HAP-1 (cell line): ENCODE data around the gene TAF8.

Experiments used
- DNase-seq, 2 experiments: peaks; one replicate each; pipeline ENCODE4 v3.0.0-alpha.2; 2016 to 2020; ENCODE audit warnings: low spot score in 2 of 2
- H3K27me3 ChIP-seq: fragments of 250-450 bp; sonication (Bioruptor Pico); 2 replicates; pipeline ENCODE4 v1.5.1; 2020; ENCODE audit warnings: low read depth, mild to moderate bottlenecking, moderate library complexity
- H3K36me3 ChIP-seq: fragments of 250-450 bp; sonication (Bioruptor Pico); replicated peaks from 2 replicates; pipeline ENCODE4 v1.5.1; 2020; ENCODE audit warnings: mild to moderate bottlenecking
- H3K4me1 ChIP-seq: fragments of 250-450 bp; sonication (Bioruptor Pico); 2 replicates; pipeline ENCODE4 v1.5.1; 2020; ENCODE audit warnings: mild to moderate bottlenecking
- H3K4me3 ChIP-seq: fragments of 250-450 bp; sonication (Bioruptor Pico); 2 replicates; pipeline ENCODE4 v1.5.1; 2020; ENCODE audit warnings: mild to moderate bottlenecking, moderate library complexity
- H3K9me3 ChIP-seq: fragments of 250-450 bp; sonication (Bioruptor Pico); 2 replicates; pipeline ENCODE4 v1.5.1; 2020; ENCODE audit warnings: mild to moderate bottlenecking, moderate library complexity
- in situ Hi-C: fragments of 300-500 bp; cut with MboI; formaldehyde crosslinking; loops from 3 replicates; pipeline ENCODE4 v1.14.3; 2020; ENCODE audit warnings: low sequenced_read_pairs, inconsistent platforms, mixed read lengths

TAF8 gene

DNA sequence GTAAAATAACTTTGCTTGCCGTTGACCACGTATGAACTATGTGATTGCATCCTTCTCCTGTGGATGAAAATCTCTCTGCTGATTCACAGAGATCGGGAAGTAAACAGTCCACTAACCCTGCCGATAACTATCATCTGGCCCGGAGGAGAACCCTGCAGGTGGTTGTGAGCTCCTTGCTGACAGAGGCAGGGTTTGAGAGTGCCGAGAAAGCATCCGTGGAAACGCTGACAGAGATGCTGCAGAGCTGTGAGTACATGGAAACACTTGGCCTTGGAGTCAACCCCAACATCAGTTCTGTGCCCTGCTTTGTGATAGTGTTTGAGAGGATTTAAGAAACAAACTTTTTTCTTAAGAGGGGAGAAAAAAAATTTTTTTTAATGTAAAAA lies 937 bp downstream of the TAF8 start:
- Histone ChIP-seq H3K36me3 (peaks cover 24% of the 10 kb centered on the region), H3K4me3 (peak overlapping the region; percentile 86), H3K9me3 (no peaks in the 10 kb centered on the region), H3K4me1 (peaks cover 4% of the 10 kb centered on the region), H3K27me3 (no peaks in the 10 kb centered on the region)
- in situ Hi-C loops, result no loop called here
- DNase-seq, result no peak

DNA sequence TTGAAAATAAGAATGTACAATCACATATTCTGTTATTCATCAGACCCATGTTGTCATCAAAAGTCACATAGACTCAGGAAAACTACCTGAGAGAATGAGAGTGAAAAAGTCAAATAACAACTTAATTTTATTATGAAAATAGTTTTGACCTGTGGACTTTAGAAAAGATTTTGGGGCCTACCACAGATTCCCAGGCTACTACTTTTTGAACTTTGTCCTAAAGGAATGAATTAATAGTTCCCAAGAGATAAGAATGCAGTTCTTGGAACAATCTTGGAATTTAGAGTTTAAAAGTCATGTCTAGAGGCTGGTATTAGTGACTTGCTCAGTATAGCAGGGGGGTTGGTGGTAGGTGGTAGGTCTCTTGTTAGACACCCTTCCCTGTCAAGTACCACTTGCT lies 3.3 kb downstream of the TAF8 start:
- no peak for DNase-seq
- Histone ChIP-seq H3K36me3 (peaks cover 48% of the 10 kb centered on the region), H3K4me3 (no peak overlapping the region), H3K4me1 (peaks cover 4% of the 10 kb centered on the region), H3K27me3 (no peaks in the 10 kb centered on the region), H3K9me3 (no peaks in the 10 kb centered on the region)
- in situ Hi-C loops, result no loop called here

DNA sequence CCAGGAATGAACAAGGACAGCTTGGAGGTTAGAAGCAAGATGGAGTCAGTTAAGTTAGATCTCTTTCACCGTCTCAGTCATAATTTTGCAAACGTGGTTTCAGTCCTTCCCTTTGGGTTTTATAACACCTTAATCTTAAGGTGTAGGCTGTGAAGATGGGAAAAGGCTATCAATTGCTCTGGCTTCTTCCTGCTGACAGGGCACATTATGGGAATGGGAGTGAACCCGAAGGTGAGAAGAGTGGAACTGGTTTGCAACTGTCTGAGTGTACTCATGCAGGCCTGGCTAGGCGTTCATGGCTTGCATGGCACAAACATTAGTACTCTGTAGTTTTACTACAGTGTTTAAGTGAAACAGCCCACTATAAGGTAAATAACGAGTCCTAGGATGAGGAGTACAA lies 9.4 kb downstream of the TAF8 start:
- Histone ChIP-seq H3K4me3 (no peak overlapping the region), H3K4me1 (no peaks in the 10 kb centered on the region), H3K36me3 (peaks cover 68% of the 10 kb centered on the region), H3K27me3 (no peaks in the 10 kb centered on the region), H3K9me3 (no peaks in the 10 kb centered on the region)
- DNase-seq, result no peak
- in situ Hi-C loops, result no loop called here

DNA sequence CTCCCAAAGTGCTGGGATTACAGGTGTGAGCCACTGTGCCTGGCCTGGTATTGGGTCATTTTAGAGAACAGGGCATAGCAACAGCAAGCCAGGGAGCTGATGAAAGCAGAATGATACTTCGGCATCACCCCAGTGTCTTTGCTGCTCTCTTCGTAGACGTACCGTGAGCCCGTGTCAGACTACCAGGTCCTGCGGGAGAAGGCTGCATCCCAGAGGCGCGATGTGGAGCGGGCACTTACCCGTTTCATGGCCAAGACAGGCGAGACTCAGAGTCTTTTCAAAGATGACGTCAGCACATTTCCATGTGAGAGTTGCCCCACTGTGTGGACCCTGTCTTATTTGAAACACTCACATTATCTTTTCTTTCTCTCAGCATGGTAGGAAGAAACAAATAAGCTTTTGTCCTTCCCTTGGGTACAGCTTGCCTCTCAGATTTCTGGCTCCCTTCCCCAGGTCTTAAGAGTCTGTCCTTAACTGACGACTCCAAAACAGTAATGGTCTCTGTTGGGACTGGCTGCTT lies 15.9 kb downstream of the TAF8 start:
- no peak for DNase-seq
- Histone ChIP-seq H3K9me3 (no peaks in the 10 kb centered on the region), H3K36me3 (peaks cover 70% of the 10 kb centered on the region), H3K4me1 (no peaks in the 10 kb centered on the region), H3K27me3 (no peaks in the 10 kb centered on the region), H3K4me3 (no peak overlapping the region)
- in situ Hi-C loops, result no loop called here

DNA sequence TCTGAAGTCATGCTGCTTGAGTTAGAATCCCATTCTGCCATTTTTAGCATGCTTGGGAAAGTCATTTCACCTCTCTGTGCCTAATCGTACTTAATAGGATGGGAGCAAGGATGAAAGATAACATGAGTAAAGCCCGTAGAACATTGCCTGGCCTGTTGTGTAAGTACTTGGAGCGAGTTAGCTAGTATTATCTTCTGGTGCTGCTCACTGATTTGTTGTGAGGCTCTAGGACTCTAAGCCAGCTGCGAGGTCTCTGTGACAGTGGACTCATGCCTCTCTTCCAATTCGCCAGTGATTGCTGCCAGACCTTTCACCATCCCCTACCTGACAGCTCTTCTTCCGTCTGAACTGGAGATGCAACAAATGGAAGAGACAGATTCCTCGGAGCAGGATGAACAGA lies 17.8 kb downstream of the TAF8 start:
- H3K36me3 ChIP-seq, result peaks cover 72% of the 10 kb centered on the region
- H3K9me3 ChIP-seq, result no peaks in the 10 kb centered on the region
- H3K27me3 ChIP-seq, result no peaks in the 10 kb centered on the region
- no peaks in the 10 kb centered on the region for H3K4me1 ChIP-seq
- in situ Hi-C loops, result no loop called here
- DNase-seq, result no peak
- no peak overlapping the region for H3K4me3 ChIP-seq

DNA sequence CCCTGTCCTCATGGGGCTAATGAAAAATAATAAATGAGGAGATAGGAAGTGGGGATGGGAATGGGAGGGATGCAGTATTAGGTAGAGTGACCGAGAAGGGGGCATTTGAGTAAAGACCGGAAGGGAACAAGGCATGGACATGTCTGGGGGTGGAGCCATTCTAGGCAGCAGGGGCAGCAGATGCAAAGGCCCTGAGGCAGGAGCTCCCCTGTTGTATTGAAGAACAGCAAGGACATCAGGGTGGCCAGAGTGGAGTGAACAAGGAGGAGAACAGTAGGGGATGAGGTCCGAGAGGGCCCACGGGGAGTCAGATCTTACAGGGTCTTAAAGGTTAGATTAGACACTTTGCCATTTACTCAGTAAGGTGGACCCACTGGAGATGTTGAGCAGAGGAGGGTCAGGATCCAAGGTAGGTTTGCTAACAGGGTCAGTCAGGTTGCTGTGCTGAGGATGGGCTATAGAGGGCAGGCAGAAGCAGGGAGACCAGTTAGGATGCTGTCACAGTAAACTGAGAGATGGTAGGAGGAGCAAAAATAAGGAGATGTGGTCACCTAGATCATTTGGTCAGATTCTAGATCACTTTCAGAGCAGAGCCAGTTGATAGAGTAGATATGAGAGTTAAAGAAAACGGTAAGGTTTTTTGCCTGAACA lies 18.7 kb downstream of the TAF8 start:
- Histone ChIP-seq H3K27me3 (no peaks in the 10 kb centered on the region), H3K9me3 (no peaks in the 10 kb centered on the region), H3K4me3 (no peak overlapping the region), H3K4me1 (no peaks in the 10 kb centered on the region), H3K36me3 (peaks cover 65% of the 10 kb centered on the region)
- in situ Hi-C loops, result no loop called here
- DNase-seq, result no peak

DNA sequence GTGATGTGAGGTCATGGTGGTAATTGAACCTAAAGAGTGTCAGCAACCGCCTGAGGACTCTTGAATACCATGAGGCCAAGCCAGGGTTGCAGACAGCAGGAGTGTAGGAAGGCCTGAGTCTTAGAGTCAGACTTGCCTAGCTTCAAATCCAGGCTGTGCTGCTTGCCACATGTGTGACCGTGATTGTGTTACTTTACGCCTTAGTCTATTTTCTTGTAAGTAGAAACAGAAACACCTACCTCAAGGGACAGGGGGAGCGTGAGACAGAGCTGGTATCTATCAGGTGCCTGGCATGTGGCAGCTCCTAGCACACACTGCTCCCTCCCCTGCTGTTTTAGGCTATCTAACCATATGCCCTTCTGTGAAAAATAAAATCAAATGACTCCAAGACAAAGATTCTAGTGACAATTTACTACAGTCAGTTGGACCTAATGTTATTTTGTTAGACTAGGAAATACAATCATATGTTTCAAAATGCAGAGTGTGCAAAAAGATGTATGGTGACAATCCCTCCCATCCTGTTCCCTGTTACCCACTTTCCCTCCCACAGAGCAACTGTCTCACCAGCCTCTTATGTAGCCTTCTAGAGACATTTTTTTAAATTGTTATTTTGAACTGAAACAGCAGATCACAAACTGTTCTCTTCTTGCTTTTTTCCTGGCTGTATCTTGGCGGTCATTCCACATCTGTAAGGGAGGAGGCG lies 21.7 kb downstream of the TAF8 start:
- no peak for DNase-seq
- Histone ChIP-seq H3K27me3 (no peaks in the 10 kb centered on the region), H3K4me1 (no peaks in the 10 kb centered on the region), H3K9me3 (no peaks in the 10 kb centered on the region), H3K4me3 (no peak overlapping the region), H3K36me3 (peaks cover 48% of the 10 kb centered on the region)
- in situ Hi-C loops, result no loop called here

DNA sequence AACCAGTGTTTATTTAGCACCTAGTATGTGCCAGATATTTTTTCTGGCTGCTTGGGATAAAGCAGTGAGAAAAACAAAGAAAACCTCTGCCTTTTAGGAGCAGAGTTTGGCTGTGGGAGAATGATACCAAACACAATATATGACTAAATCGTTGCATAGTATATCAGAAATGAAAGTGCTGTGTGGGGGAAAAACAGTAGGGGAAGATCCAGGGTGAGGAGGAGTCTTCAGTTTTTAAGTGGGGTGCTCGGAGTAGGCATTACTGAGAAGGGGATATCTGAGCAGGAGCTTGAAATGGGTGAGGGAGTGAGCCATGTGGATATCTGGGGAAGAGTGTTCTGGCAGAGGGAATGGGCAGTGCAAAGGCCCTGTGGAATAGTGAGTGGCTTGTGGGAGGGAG lies 23.0 kb downstream of the TAF8 start:
- no peaks in the 10 kb centered on the region for H3K27me3 ChIP-seq
- DNase-seq, result no peak
- H3K4me3 ChIP-seq, result no peak overlapping the region
- in situ Hi-C loops, result no loop called here
- peaks cover 50% of the 10 kb centered on the region for H3K36me3 ChIP-seq
- H3K9me3 ChIP-seq, result no peaks in the 10 kb centered on the region
- H3K4me1 ChIP-seq, result no peaks in the 10 kb centered on the region

DNA sequence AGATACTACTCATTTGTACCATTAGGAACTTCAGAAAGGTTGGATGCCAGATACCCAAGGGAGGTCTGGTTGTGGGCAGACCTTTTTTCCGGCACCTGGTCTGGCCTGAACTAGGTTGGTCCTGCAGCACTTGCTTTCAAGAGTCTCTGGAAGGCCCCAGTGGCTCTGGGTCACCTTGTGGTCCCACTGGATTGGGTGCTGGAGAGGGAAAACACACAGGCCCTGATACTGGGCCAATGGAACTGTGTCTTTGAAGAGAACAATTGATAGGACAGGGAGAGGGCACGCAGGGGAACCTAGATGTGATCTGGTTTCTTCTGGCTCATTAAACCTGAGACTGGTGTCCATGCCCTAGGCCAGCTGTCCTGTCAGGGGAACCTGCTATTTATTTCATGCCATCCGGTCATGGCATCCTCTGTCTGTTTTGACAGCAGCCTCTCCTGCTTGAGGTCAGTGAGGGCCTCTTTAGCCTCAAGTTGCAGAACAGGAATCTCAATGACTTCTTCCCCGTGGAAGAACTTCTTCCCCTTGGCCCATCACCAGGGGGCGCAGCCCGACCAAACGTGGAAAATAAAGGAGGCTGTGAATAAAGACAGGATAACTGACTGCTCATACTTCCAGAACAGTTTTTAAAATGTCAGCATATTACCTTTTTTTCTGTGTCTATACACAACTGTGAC lies 25.0 kb downstream of the TAF8 start:
- no peaks in the 10 kb centered on the region for H3K4me1 ChIP-seq
- in situ Hi-C loops, result loop anchor here (5.0 to 25.0 kb wide), 4 partner anchors 92 to 812 kb away; partner anchors contain the start of genes MRPS10 and RPL7L1
- no peaks in the 10 kb centered on the region for H3K27me3 ChIP-seq
- H3K9me3 ChIP-seq, result no peaks in the 10 kb centered on the region
- peaks cover 41% of the 10 kb centered on the region for H3K36me3 ChIP-seq
- peak; percentile 64 to 88 for DNase-seq
- no peak overlapping the region for H3K4me3 ChIP-seq

DNA sequence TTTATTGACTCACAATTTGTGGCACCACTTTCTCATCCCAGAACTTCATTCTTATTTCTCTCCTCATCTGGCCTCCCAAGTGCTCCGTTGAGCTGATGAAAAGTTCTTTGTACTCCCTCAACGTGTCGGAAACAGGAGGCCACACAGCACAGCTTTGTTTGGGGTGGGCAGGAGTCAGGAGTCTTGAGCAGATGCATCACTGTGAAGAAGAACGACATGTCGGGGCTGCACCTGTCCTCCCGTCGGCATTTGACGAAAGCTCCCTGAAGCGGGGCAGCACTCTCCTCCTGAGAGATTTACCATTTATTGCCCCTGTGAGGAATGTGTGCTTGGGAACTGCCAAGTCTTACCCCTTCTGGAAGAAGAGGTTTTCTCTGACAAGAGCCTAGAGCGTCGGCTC lies 28.1 kb downstream of the TAF8 start:
- Histone ChIP-seq H3K9me3 (no peaks in the 10 kb centered on the region), H3K27me3 (no peaks in the 10 kb centered on the region), H3K4me1 (no peaks in the 10 kb centered on the region), H3K36me3 (peaks cover 23% of the 10 kb centered on the region), H3K4me3 (no peak overlapping the region)
- DNase-seq, result no peak
- in situ Hi-C loops, result loop anchor here (5.0 to 25.0 kb wide), 4 partner anchors 89 to 809 kb away; partner anchors contain the start of genes MRPS10 and RPL7L1

DNA sequence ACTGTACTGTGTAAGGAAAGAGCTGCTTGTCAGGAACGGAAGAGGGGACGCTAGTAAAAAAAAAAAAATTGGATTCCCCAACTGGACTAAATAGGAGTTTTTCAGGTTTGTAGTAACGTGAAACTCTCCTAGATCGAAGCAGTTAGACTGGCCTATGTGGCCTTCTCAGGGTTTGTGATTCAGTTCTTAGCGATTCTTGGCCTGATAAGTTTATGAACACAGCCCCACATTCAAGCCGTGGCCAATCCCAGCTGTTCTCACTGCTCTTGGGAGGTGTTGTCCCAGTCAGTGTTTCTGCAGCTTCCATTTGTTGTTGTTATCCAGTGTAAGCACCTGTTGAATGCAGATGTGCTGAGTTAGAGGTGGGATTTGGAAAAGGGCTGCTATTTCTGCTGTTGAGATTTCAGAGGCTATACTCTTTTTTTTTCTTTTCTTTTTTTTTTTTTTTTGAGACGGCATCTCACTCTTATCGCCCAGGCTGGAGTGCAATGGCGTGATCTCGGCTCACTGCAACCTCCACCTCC lies 29.7 kb downstream of the TAF8 start:
- no peaks in the 10 kb centered on the region for H3K4me1 ChIP-seq
- H3K9me3 ChIP-seq, result no peaks in the 10 kb centered on the region
- H3K4me3 ChIP-seq, result no peak overlapping the region
- DNase-seq, result no peak
- peaks cover 23% of the 10 kb centered on the region for H3K36me3 ChIP-seq
- in situ Hi-C loops, result loop anchor here (5.0 to 25.0 kb wide), 4 partner anchors 87 to 807 kb away; partner anchors contain the start of genes MRPS10 and RPL7L1
- no peaks in the 10 kb centered on the region for H3K27me3 ChIP-seq

DNA sequence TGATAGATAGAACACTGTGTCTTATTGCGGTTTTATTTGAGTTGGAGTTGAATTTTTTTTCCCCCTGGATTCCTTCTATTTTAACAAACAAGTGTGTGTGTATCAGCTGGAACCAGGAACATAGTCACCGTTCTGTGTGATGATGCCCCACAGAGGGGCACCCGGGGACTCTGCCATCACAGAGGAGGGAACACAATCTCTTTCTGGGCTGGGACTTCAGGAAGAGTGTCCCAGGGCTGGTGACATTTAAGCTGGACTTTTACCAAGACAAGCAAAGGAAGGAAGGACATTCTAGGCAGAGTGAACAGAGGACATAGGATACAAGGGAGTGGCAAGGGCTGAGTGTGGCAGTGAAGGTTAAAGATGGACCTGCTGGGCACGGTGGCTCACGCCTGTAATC lies 33.2 kb downstream of the TAF8 start:
- Histone ChIP-seq H3K27me3 (no peaks in the 10 kb centered on the region), H3K36me3 (peaks cover 3% of the 10 kb centered on the region; the same call in 1 of the 2 replicates), H3K9me3 (no peaks in the 10 kb centered on the region), H3K4me3 (no peak overlapping the region), H3K4me1 (peaks cover 3% of the 10 kb centered on the region; the same call in 1 of the 2 replicates)
- DNase-seq, result no peak
- in situ Hi-C loops, result loop anchor here (25.0 kb wide), 2 partner anchors 454 to 804 kb away; partner anchors contain the start of gene RPL7L1

DNA sequence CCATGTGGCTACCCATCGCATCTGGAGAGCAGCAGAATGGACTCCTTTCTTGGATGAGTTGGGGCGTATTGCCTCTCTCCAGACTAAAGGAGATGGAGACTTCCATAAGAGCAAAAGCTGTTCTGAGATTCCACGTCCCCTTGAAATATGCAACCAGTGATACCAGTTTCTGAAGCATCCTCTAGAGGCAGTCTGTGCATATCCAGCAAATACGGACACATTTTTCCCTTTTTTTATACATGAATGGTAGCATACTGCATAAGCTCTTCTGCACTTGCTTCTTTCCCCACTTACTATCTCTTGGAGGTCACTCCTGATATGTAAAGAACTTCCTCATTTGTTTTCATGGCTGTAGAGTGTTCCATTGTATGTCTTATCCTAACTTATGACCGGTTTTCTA lies 34.6 kb downstream of the TAF8 start:
- H3K4me1 ChIP-seq, result peaks cover 3% of the 10 kb centered on the region; the same call in 1 of the 2 replicates
- in situ Hi-C loops, result loop anchor here (25.0 kb wide), 2 partner anchors 452 to 802 kb away; partner anchors contain the start of gene RPL7L1
- H3K4me3 ChIP-seq, result no peak overlapping the region
- DNase-seq, result no peak
- H3K27me3 ChIP-seq, result no peaks in the 10 kb centered on the region
- H3K9me3 ChIP-seq, result no peaks in the 10 kb centered on the region
- H3K36me3 ChIP-seq, result no peaks in the 10 kb centered on the region; the same call in 1 of the 2 replicates
